ENCODE results near the gene CARNS1. TPM values are rescaled to one million over a fixed set of nuclear protein-coding genes. Genes with fewer than 3 reads are reported as not detected.

The CARNS1 gene
- total and polyA plus RNA-seq, 7 donors: 0.16 to 0.83 (median 0.55) TPM; not detected in 2

- Histone ChIP-seq H3K4me3 (no peak overlapping the region), H3K9me3 (no peaks in the 10 kb centered on the region), H3K27me3 (peaks cover 26 to 92% (median 51%) of the 10 kb centered on the region in 3 donors), H3K27ac (no peak overlapping the region), H3K36me3 (no peaks in the 10 kb centered on the region), H3K4me1 (peaks cover 0 to 5% (median 0%) of the 10 kb centered on the region in 4 donors)
- DNase-seq: no peak
- intact Hi-C loops (cut with DNase I): no loop called here
- 76% methylated on average over 12 of the region's 12 CpGs for WGBS, 2 donors
- TF ChIP-seq POLR2A (IDR thresholded peaks at IDR 0.05): no peak
- TF ChIP-seq EP300 (IDR thresholded peaks at IDR 0.05): no peak
Observed at GRCh38 chr11:67407688-67408163, 7.8 kb upstream of the CARNS1 start.

GRCh38 chr11:67408437-67409200 is 6.9 kb upstream of the CARNS1 start:
- no peak overlapping the region for H3K27ac ChIP-seq
- DNase-seq: no peak
- intact Hi-C loops (cut with DNase I): no loop called here

GRCh38 chr11:67409261-67409666 is 6.2 kb upstream of the CARNS1 start:
- TF ChIP-seq POLR2A (IDR thresholded peaks at IDR 0.05): no peak
- no peak for TF ChIP-seq EP300 (IDR thresholded peaks at IDR 0.05)
- TF ChIP-seq, protein P1, sequence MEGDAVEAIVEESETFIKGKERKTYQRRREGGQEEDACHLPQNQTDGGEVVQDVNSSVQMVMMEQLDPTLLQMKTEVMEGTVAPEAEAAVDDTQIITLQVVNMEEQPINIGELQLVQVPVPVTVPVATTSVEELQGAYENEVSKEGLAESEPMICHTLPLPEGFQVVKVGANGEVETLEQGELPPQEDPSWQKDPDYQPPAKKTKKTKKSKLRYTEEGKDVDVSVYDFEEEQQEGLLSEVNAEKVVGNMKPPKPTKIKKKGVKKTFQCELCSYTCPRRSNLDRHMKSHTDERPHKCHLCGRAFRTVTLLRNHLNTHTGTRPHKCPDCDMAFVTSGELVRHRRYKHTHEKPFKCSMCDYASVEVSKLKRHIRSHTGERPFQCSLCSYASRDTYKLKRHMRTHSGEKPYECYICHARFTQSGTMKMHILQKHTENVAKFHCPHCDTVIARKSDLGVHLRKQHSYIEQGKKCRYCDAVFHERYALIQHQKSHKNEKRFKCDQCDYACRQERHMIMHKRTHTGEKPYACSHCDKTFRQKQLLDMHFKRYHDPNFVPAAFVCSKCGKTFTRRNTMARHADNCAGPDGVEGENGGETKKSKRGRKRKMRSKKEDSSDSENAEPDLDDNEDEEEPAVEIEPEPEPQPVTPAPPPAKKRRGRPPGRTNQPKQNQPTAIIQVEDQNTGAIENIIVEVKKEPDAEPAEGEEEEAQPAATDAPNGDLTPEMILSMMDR (IDR thresholded peaks at IDR 0.05): no peak
- TF ChIP-seq POLR2AphosphoS5 (IDR thresholded peaks at IDR 0.05): no peak
- WGBS, 2 donors: 42 to 70% methylated on average over 24 of the region's 24 CpGs
- Histone ChIP-seq H3K27me3 (peaks cover 31 to 98% (median 59%) of the 10 kb centered on the region in 3 donors), H3K4me1 (no peaks in the 10 kb centered on the region), H3K4me3 (no peak overlapping the region), H3K9me3 (no peaks in the 10 kb centered on the region), H3K36me3 (no peaks in the 10 kb centered on the region), H3K27ac (no peak overlapping the region)
- DNase-seq: no peak
- intact Hi-C loops (cut with DNase I): no loop called here

More at GRCh38 chr11:67408437-67409200, 6.9 kb upstream of the CARNS1 start:
- no peaks in the 10 kb centered on the region for H3K36me3 ChIP-seq
- no peaks in the 10 kb centered on the region for H3K4me1 ChIP-seq
- H3K4me3 ChIP-seq: no peak overlapping the region
- TF ChIP-seq POLR2A (IDR thresholded peaks at IDR 0.05): no peak
- TF ChIP-seq EP300 (IDR thresholded peaks at IDR 0.05): no peak
- TF ChIP-seq POLR2AphosphoS5 (IDR thresholded peaks at IDR 0.05): no peak
- TF ChIP-seq, protein P1 (IDR thresholded peaks at IDR 0.05): no peak
- peaks cover 31 to 98% (median 59%) of the 10 kb centered on the region in 3 donors for H3K27me3 ChIP-seq
- WGBS, 2 donors: 49 to 73% methylated on average over 18 of the region's 18 CpGs
- no peaks in the 10 kb centered on the region for H3K9me3 ChIP-seq

DNA sequence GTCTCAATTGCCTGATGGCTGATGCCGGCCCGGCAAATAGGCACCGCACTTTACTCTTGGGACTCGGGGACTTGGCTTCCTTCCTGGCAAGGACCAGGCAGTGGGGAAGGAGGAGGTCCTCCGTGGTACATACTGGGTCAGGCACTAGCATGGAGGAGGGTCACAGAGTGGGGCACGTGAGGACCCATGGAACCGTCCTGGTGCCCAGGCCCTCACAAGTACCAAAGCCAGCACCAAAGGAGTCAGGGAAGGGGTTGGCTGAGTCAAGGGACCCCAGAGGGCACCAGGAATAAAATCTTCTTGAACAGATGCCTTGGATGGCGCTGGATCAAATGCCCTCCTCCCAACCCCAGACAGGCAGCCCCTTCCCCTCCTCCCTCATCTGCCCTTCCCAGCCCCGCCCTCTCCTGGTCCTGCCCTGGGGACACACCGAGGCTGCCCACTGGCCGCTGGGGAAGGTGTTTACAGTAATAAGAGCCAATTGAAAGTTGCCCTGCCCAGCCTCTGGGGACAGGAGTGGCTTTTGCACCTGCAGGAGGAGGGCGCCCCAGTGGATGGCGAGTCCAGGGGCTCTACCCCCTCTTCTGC is 5.6 kb upstream of the CARNS1 start:
- peaks cover 0 to 2% (median under 1%) of the 10 kb centered on the region in 4 donors for H3K4me1 ChIP-seq
- H3K27me3 ChIP-seq: peaks cover 31 to 98% (median 59%) of the 10 kb centered on the region in 3 donors
- no peaks in the 10 kb centered on the region for H3K36me3 ChIP-seq
- intact Hi-C loops (cut with DNase I): no loop called here
- TF ChIP-seq, protein P1 (IDR thresholded peaks at IDR 0.05): no peak
- TF ChIP-seq POLR2A (IDR thresholded peaks at IDR 0.05): no peak
- no peak overlapping the region for H3K27ac ChIP-seq
- H3K9me3 ChIP-seq: no peaks in the 10 kb centered on the region
- no peak for DNase-seq
- WGBS, 2 donors: 21 to 27% methylated on average over 13 of the region's 13 CpGs
- H3K4me3 ChIP-seq: no peak overlapping the region

DNA sequence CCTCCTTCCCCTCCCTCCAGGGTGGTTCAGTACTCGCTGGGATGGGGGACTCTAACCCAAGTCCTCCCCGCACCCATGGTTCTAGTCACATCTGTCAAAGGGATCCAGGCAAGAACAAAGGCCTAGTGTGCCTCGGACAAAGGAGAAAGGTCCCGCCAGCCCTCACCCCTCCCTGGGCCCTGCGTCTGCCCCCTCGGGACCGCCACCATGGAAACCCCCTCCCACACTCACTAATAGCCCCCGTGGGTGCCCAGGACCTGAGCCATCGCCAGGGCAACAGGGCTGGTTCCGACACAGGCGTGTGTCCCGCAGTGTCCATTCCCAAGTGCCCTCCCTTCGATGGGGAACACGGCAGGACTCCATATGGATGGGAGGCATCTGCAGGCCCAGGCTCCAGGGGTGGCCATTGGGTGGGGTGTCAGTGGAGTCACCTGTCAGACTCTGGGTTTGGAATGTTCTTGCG is 5.1 kb upstream of the CARNS1 start:
- Histone ChIP-seq H3K4me3 (no peak overlapping the region), H3K27ac (no peak overlapping the region), H3K27me3 (peaks cover 32 to 98% (median 59%) of the 10 kb centered on the region in 3 donors), H3K9me3 (no peaks in the 10 kb centered on the region), H3K36me3 (no peaks in the 10 kb centered on the region), H3K4me1 (peaks cover 0 to 7% (median 5%) of the 10 kb centered on the region in 4 donors)
- DNase-seq: no peak
- WGBS, 2 donors: 58 to 64% methylated on average over 15 of the region's 15 CpGs
- TF ChIP-seq EP300 (IDR thresholded peaks at IDR 0.05) (no peak), POLR2AphosphoS5 (IDR thresholded peaks at IDR 0.05) (no peak), POLR2A (IDR thresholded peaks at IDR 0.05) (no peak)
- TF ChIP-seq, protein P1 (IDR thresholded peaks at IDR 0.05): no peak
- intact Hi-C loops (cut with DNase I): no loop called here
